ENCODE results near the gene MDGA2.

Gene MDGA2

DNA sequence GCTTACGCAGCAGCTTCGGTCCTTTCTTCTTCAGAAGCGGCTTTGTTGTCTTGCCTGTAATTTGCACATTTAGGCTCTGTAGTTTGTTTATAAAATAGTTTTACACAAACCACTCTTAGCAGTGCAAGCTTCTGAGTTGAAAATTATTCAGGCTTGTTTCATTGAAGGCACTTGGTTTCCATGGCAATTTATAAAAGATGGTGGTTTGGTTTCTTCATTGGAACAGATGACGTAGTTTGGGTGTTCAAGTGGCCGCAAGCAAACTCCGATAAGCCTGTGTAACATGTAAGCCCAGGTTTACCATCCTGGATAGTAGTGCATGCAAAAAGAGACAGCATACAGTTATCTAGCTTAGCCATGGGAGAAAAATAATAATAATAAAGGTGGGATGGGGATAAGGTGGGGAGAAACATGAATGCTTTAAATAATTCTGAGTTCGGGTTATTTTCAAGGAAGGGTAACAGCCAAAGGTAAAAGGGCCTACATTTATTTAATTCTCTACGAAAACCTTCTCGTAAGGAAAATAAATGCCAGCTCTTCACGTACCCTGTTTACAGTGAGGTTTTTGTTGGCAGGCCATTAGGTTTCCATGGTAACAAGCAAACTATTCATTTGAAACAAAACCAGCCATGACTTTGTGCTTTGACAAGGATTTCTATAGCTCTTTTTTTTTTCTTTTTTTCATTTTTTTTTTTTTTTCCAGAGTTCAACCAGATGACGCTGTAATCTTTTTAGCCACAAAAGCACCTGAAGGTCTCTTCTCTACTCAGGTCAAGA lies 834.3 kb downstream of the MDGA2 start:
- no peak for DNase-seq

DNA sequence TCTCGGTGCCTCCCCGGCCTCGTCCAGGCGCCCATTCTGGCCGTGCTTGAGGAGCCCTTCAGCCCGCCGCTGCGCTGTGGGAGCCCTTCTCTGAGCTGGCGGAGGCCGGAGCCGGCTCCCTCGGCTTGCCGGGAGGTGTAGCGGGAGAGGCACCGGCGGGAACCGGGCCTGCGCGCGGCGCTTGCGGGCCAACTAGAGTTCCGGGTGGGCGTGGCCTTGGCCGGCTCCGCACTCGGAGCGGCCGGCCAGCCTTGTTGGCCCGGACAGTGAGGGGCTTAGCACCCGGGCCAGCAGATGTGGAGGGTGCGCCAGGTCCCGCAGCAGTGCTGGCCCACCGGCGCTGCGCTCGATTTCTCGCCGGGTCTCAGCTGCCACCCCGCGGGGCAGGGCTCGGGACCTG lies 855.1 kb downstream of the MDGA2 start:
- no peak for DNase-seq

DNA sequence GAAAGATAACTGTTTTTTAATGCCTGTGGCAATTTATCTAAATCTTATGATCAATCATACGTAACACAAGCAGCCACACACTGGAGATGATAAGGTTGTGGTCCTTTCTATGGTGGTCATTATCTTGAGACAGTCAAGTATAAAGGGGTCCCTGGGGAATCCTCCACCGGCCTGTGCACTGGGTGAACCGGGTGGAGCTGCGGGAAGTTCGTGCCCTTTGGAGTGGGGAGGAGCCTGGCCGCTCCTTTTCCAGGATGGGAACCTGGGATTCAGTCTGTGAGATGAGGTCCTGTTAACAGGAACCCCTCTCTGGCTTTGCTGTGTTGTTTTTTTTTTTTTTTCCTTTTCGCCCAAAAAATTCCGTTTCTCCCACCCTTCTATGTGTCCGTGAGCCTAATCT lies 856.3 kb downstream of the MDGA2 start:
- no peak for DNase-seq

DNA sequence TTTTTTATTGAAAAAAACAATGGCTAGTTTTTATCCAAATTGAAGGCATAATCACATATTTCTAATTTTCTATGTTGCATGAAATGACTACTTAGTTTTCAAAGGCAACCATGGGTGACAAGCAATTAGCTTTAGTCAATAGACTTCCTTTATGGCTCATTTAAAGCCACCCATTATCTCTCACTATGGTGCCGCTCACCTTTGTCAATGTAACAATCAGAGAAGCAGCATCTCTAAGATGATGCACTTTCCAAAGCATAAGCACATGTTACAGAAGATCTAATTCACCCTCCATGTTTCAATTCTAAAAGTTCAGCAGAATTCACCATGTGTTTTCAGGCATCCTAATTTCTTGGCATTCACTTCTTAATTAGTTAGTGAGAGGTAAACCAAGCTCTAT lies 857.3 kb downstream of the MDGA2 start:
- no peak for DNase-seq

DNA sequence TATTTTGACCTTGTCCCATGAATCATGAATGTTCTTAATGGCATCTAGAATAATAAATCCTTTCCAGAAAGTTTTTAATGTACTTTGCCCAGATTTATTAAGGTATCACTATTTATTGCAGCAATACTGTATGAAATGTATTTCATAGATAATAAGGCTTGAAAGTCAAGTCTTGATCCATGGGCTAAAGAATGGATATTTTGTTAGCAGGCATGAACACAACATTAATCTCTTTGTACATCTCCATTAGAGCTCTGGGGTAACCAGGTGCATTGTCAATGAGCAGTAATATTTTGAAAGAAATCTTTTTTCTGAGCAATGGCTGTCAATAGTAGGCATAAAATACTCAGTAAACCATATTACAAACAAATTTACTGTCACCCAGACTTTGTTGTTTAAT lies 882.3 kb downstream of the MDGA2 start:
- DNase-seq, result no peak

All from SW 1271 (cell line).